Transverse colon (tissue), 4 donors: Measurements from ENCODE around the gene RPL15.

ENCODE experiments used
- CTCF ChIP-seq, 5 experiments: fragments of 200-600 bp in 3 of 5; fragments of 450-650 bp in 2 of 5; sonication (generic) in 3 of 5; IDR thresholded peaks; 1 replicate in 2 of 5; 2 replicates in 3 of 5; pipeline ENCODE4 v1.5.1; 2016 to 2017; ENCODE audit warnings: antibody characterized with exemption in 5 of 5, inconsistent platforms in 3 of 5, mild to moderate bottlenecking in 2 of 5, moderate library complexity in 1 of 5
- EP300 ChIP-seq: sonication (generic); formaldehyde crosslinking; IDR thresholded peaks from one replicate; pipeline ENCODE4 v1.6.1; 2017; ENCODE audit warnings: antibody characterized with exemption, low read depth
- POLR2A ChIP-seq: fragments of 450-650 bp; IDR thresholded peaks from one replicate; pipeline ENCODE4 v1.6.1; 2016; ENCODE audit warnings: antibody characterized with exemption, mild to moderate bottlenecking, moderate library complexity
- POLR2AphosphoS5 ChIP-seq, 3 donors: sonication (generic); formaldehyde crosslinking; IDR thresholded peaks; one replicate each; pipeline ENCODE4 v1.6.1; 2016; ENCODE audit warnings: antibody characterized with exemption in 3 of 3

GRCh38 chr3:23969393-23969792, 52.5 kb downstream of the RPL15 start:
- TF ChIP-seq CTCF (IDR thresholded peaks at IDR 0.05) (no peak), POLR2A (no peak), POLR2AphosphoS5 (IDR thresholded peaks at IDR 0.05) (no peak), EP300 (no peak)
